Activated T-helper 17 cell treated with anti-CD3 and anti-CD28 coated beads, Interleukin-2, amount 50 U/mL, for 72 hours (primary cell): ENCODE measurements around the gene OVCA2. TPM values are rescaled to one million over a fixed set of nuclear protein-coding genes. Genes with fewer than 3 reads are reported as not detected.
A peak's percentile ranks its signal among the peaks of the same experiment; 100 is the strongest.

Experiments
- ATAC-seq: fragments of 150-1000 bp; cut with Tn5 transposase; replicated peaks from 2 replicates; pipeline ENCODE4 v1.10.0; 2021; ENCODE audit warnings: mild to moderate bottlenecking, moderate library complexity
- H3K27ac Mint-ChIP-seq: one replicate; pipeline ENCODE4 v1.8.0; 2022; ENCODE audit warnings: mixed read lengths
- H3K27me3 Mint-ChIP-seq: one replicate; pipeline ENCODE4 v1.8.0; 2022; ENCODE audit warnings: mixed read lengths
- H3K36me3 Mint-ChIP-seq: one replicate; pipeline ENCODE4 v1.8.0; 2022; ENCODE audit warnings: low read depth, mild to moderate bottlenecking, mixed read lengths
- H3K4me1 Mint-ChIP-seq: one replicate; pipeline ENCODE4 v1.8.0; 2022; ENCODE audit warnings: mixed read lengths
- H3K4me3 Mint-ChIP-seq: one replicate; pipeline ENCODE4 v1.8.0; 2022; ENCODE audit warnings: mild to moderate bottlenecking, mixed read lengths
- H3K9me3 Mint-ChIP-seq: one replicate; pipeline ENCODE4 v1.8.0; 2022; ENCODE audit warnings: mixed read lengths
- total RNA-seq, 2 donors: library from RNA; stranded (reverse); gene quantifications; one replicate each; pipeline ENCODE4 v1.2.3, GENCODE V29; 2022

The OVCA2 gene
- total RNA-seq, 2 donors from 2014 or later: 20.7 to 39.3 TPM

GRCh38 chr17:2059547-2060384 lies 17.9 kb downstream of the OVCA2 start:
- H3K9me3 Mint-ChIP-seq: no peaks in the 10 kb centered on the region
- no peak for ATAC-seq
- H3K4me3 Mint-ChIP-seq: peak overlapping the region; percentile 57
- peaks cover 4% of the 10 kb centered on the region for H3K27me3 Mint-ChIP-seq
- H3K4me1 Mint-ChIP-seq: peaks cover 8% of the 10 kb centered on the region
- H3K36me3 Mint-ChIP-seq: peaks cover 73% of the 10 kb centered on the region
- peak overlapping the region; percentile 13 for H3K27ac Mint-ChIP-seq

- peaks cover 79% of the 10 kb centered on the region for H3K36me3 Mint-ChIP-seq
- H3K9me3 Mint-ChIP-seq: no peaks in the 10 kb centered on the region
- no peak overlapping the region for H3K4me3 Mint-ChIP-seq
These were observed 18.5 kb downstream of the OVCA2 start for GRCh38 chr17:2060385-2060658.

GRCh38 chr17:2060681-2061440 lies 19.0 kb downstream of the OVCA2 start:
- H3K4me1 Mint-ChIP-seq: peaks cover 11% of the 10 kb centered on the region
- no peak for ATAC-seq
- no peaks in the 10 kb centered on the region for H3K9me3 Mint-ChIP-seq
- H3K27ac Mint-ChIP-seq: no peak overlapping the region
- peaks cover 84% of the 10 kb centered on the region for H3K36me3 Mint-ChIP-seq
- H3K4me3 Mint-ChIP-seq: no peak overlapping the region
- H3K27me3 Mint-ChIP-seq: peaks cover 4% of the 10 kb centered on the region

More at GRCh38 chr17:2060385-2060658, 18.5 kb downstream of the OVCA2 start:
- H3K4me1 Mint-ChIP-seq: peaks cover 11% of the 10 kb centered on the region
- ATAC-seq: no peak
- H3K27me3 Mint-ChIP-seq: peaks cover 4% of the 10 kb centered on the region
- no peak overlapping the region for H3K27ac Mint-ChIP-seq

- H3K27ac Mint-ChIP-seq: no peak overlapping the region
- ATAC-seq: no peak
- H3K27me3 Mint-ChIP-seq: peaks cover 4% of the 10 kb centered on the region
These were observed 19.7 kb downstream of the OVCA2 start for GRCh38 chr17:2061441-2061958.

GRCh38 chr17:2062571-2063183 lies 20.9 kb downstream of the OVCA2 start:
- Mint-ChIP-seq H3K27ac (no peak overlapping the region), H3K36me3 (peaks cover 95% of the 10 kb centered on the region), H3K4me1 (peaks cover 14% of the 10 kb centered on the region), H3K27me3 (peaks cover 4% of the 10 kb centered on the region), H3K9me3 (no peaks in the 10 kb centered on the region), H3K4me3 (no peak overlapping the region)
- no peak for ATAC-seq

More at GRCh38 chr17:2061441-2061958, 19.7 kb downstream of the OVCA2 start:
- peaks cover 14% of the 10 kb centered on the region for H3K4me1 Mint-ChIP-seq
- peaks cover 88% of the 10 kb centered on the region for H3K36me3 Mint-ChIP-seq
- H3K9me3 Mint-ChIP-seq: no peaks in the 10 kb centered on the region
- no peak overlapping the region for H3K4me3 Mint-ChIP-seq

GRCh38 chr17:2063261-2064146 lies 21.7 kb downstream of the OVCA2 start:
- ATAC-seq: no peak
- peaks cover 4% of the 10 kb centered on the region for H3K27me3 Mint-ChIP-seq
- H3K9me3 Mint-ChIP-seq: no peaks in the 10 kb centered on the region
- H3K27ac Mint-ChIP-seq: no peak overlapping the region
- H3K4me3 Mint-ChIP-seq: no peak overlapping the region
- H3K4me1 Mint-ChIP-seq: peaks cover 15% of the 10 kb centered on the region
- peaks cover 95% of the 10 kb centered on the region for H3K36me3 Mint-ChIP-seq

- H3K4me3 Mint-ChIP-seq: no peak overlapping the region
- peaks cover 21% of the 10 kb centered on the region for H3K4me1 Mint-ChIP-seq
- no peaks in the 10 kb centered on the region for H3K9me3 Mint-ChIP-seq
- ATAC-seq: no peak
- peaks cover 100% of the 10 kb centered on the region for H3K36me3 Mint-ChIP-seq
- H3K27ac Mint-ChIP-seq: peak overlapping the region; percentile 61
- peaks cover 4% of the 10 kb centered on the region for H3K27me3 Mint-ChIP-seq
These were observed 22.3 kb downstream of the OVCA2 start for GRCh38 chr17:2064147-2064489.

GRCh38 chr17:2064520-2064971 lies 22.7 kb downstream of the OVCA2 start:
- peaks cover 100% of the 10 kb centered on the region for H3K36me3 Mint-ChIP-seq
- peaks cover 23% of the 10 kb centered on the region for H3K4me1 Mint-ChIP-seq
- no peak for ATAC-seq
- peak overlapping the region; percentile 10 for H3K4me3 Mint-ChIP-seq
- H3K9me3 Mint-ChIP-seq: no peaks in the 10 kb centered on the region
- H3K27ac Mint-ChIP-seq: peak overlapping the region; percentile 61
- peaks cover 1% of the 10 kb centered on the region for H3K27me3 Mint-ChIP-seq

- no peaks in the 10 kb centered on the region for H3K27me3 Mint-ChIP-seq
- H3K4me3 Mint-ChIP-seq: peak overlapping the region; percentile 10
- peaks cover 30% of the 10 kb centered on the region for H3K4me1 Mint-ChIP-seq
- peak overlapping the region; percentile 61 for H3K27ac Mint-ChIP-seq
- H3K9me3 Mint-ChIP-seq: no peaks in the 10 kb centered on the region
- peak; percentile 56 for ATAC-seq
- peaks cover 100% of the 10 kb centered on the region for H3K36me3 Mint-ChIP-seq
These were observed 23.4 kb downstream of the OVCA2 start for GRCh38 chr17:2064980-2065785.

- no peak overlapping the region for H3K27ac Mint-ChIP-seq
- no peaks in the 10 kb centered on the region for H3K9me3 Mint-ChIP-seq
- ATAC-seq: no peak
- no peak overlapping the region for H3K4me3 Mint-ChIP-seq
- peaks cover 97% of the 10 kb centered on the region for H3K36me3 Mint-ChIP-seq
- H3K4me1 Mint-ChIP-seq: peaks cover 35% of the 10 kb centered on the region
- H3K27me3 Mint-ChIP-seq: no peaks in the 10 kb centered on the region
These were observed 24.2 kb downstream of the OVCA2 start for GRCh38 chr17:2065949-2066400.

- Mint-ChIP-seq H3K4me1 (peaks cover 39% of the 10 kb centered on the region), H3K4me3 (no peak overlapping the region), H3K27ac (no peak overlapping the region)
These were observed 25.3 kb downstream of the OVCA2 start for GRCh38 chr17:2067048-2067561.

GRCh38 chr17:2067608-2068024 lies 25.8 kb downstream of the OVCA2 start:
- ATAC-seq: no peak
- H3K27me3 Mint-ChIP-seq: no peaks in the 10 kb centered on the region
- no peak overlapping the region for H3K27ac Mint-ChIP-seq
- peaks cover 39% of the 10 kb centered on the region for H3K4me1 Mint-ChIP-seq
- H3K4me3 Mint-ChIP-seq: peak overlapping the region; percentile 79
- H3K36me3 Mint-ChIP-seq: peaks cover 97% of the 10 kb centered on the region
- H3K9me3 Mint-ChIP-seq: no peaks in the 10 kb centered on the region

More at GRCh38 chr17:2067048-2067561, 25.3 kb downstream of the OVCA2 start:
- no peaks in the 10 kb centered on the region for H3K27me3 Mint-ChIP-seq
- H3K9me3 Mint-ChIP-seq: no peaks in the 10 kb centered on the region
- no peak for ATAC-seq
- peaks cover 97% of the 10 kb centered on the region for H3K36me3 Mint-ChIP-seq

GRCh38 chr17:2068031-2068518 lies 26.3 kb downstream of the OVCA2 start:
- Mint-ChIP-seq H3K27me3 (no peaks in the 10 kb centered on the region), H3K4me1 (peaks cover 39% of the 10 kb centered on the region), H3K9me3 (no peaks in the 10 kb centered on the region), H3K36me3 (peaks cover 97% of the 10 kb centered on the region), H3K4me3 (peak overlapping the region; percentile 79), H3K27ac (no peak overlapping the region)
- ATAC-seq: no peak
